ENCODE measurements around the gene CLCNKA. TPM values are rescaled to one million over a fixed set of nuclear protein-coding genes. Genes with fewer than 3 reads are reported as not detected.
A peak's percentile ranks its signal among the peaks of the same experiment; 100 is the strongest.

CLCNKA gene
- total and polyA plus RNA-seq, 4 donors = not detected

DNA sequence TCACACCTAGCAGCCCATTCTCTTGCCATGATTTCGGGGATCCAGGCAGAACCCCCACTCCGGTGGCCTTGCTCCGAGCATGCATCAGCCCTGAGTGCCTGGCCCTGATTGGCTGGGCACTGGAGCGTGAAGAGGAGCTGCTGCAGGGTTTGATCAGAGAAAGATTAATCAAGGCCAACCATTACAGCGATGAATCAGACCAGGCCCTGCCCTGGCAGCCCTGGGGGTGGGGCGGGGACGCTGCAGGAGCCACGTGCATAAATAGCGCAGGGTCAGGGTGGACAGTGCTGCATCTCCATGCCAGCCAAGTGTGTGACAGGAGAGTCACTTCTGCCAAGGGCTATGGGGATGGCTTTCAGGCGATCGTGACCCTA, 55.0 kb downstream of the CLCNKA start:
- H3K4me1 ChIP-seq (ENCODE audit: control insufficient read depth in 4 of 4, insufficient read depth in 4 of 4, low read length in 3 of 4) = peaks cover 4 to 24% (median 12%) of the 10 kb centered on the region in 4 donors
- 51% methylated on average over 11 of the region's 11 CpGs for WGBS
- H3K9ac ChIP-seq (ENCODE audit: low read depth in 1 of 2, low read length in 2 of 2) = no peak overlapping the region
- H3K4me3 ChIP-seq (ENCODE audit: low read depth in 1 of 3, low read length in 3 of 3) = no peak overlapping the region
- no peak overlapping the region for H3K27ac ChIP-seq (ENCODE audit: low read depth in 1 of 2, low read length in 2 of 2)
- no peaks in the 10 kb centered on the region for H3K27me3 ChIP-seq (ENCODE audit: control insufficient read depth in 4 of 4, insufficient read depth in 4 of 4, low read length in 3 of 4)
- DNase-seq (ENCODE audit: low spot score) = no peak
- no peaks in the 10 kb centered on the region for H3K36me3 ChIP-seq (ENCODE audit: control insufficient read depth in 4 of 4, insufficient read depth in 3 of 4, low read depth in 1 of 4, low read length in 3 of 4)
- no peaks in the 10 kb centered on the region for H3K9me3 ChIP-seq (ENCODE audit: control insufficient read depth in 4 of 4, low read length in 3 of 4)
- TF ChIP-seq FOXA2 (IDR thresholded peaks at IDR 0.05) (no peak), HNF4G (IDR thresholded peaks at IDR 0.05) (no peak), SP1 (IDR thresholded peaks at IDR 0.05) (no peak), GABPA (IDR thresholded peaks at IDR 0.05 in 1 of 2, conservative IDR thresholded peaks at IDR 0.05 in 1 of 2) (no peak), RXRA (IDR thresholded peaks at IDR 0.05) (peak; percentile 37 to 67), HNF4A (conservative IDR thresholded peaks at IDR 0.05) (peak in 1 of 2 donors; percentile 36), FOXA1 (IDR thresholded peaks at IDR 0.05) (no peak), RAD21 (IDR thresholded peaks at IDR 0.05) (no peak), TAF1 (conservative IDR thresholded peaks at IDR 0.05) (no peak)
- TF ChIP-seq, protein P1, sequence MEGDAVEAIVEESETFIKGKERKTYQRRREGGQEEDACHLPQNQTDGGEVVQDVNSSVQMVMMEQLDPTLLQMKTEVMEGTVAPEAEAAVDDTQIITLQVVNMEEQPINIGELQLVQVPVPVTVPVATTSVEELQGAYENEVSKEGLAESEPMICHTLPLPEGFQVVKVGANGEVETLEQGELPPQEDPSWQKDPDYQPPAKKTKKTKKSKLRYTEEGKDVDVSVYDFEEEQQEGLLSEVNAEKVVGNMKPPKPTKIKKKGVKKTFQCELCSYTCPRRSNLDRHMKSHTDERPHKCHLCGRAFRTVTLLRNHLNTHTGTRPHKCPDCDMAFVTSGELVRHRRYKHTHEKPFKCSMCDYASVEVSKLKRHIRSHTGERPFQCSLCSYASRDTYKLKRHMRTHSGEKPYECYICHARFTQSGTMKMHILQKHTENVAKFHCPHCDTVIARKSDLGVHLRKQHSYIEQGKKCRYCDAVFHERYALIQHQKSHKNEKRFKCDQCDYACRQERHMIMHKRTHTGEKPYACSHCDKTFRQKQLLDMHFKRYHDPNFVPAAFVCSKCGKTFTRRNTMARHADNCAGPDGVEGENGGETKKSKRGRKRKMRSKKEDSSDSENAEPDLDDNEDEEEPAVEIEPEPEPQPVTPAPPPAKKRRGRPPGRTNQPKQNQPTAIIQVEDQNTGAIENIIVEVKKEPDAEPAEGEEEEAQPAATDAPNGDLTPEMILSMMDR (IDR thresholded peaks at IDR 0.05; ENCODE audit: low read depth, low read length, missing input control) = no peak
- TF ChIP-seq, protein P2, sequence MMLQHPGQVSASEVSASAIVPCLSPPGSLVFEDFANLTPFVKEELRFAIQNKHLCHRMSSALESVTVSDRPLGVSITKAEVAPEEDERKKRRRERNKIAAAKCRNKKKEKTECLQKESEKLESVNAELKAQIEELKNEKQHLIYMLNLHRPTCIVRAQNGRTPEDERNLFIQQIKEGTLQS (IDR thresholded peaks at IDR 0.05) = no peak
- TF ChIP-seq, protein P3, sequence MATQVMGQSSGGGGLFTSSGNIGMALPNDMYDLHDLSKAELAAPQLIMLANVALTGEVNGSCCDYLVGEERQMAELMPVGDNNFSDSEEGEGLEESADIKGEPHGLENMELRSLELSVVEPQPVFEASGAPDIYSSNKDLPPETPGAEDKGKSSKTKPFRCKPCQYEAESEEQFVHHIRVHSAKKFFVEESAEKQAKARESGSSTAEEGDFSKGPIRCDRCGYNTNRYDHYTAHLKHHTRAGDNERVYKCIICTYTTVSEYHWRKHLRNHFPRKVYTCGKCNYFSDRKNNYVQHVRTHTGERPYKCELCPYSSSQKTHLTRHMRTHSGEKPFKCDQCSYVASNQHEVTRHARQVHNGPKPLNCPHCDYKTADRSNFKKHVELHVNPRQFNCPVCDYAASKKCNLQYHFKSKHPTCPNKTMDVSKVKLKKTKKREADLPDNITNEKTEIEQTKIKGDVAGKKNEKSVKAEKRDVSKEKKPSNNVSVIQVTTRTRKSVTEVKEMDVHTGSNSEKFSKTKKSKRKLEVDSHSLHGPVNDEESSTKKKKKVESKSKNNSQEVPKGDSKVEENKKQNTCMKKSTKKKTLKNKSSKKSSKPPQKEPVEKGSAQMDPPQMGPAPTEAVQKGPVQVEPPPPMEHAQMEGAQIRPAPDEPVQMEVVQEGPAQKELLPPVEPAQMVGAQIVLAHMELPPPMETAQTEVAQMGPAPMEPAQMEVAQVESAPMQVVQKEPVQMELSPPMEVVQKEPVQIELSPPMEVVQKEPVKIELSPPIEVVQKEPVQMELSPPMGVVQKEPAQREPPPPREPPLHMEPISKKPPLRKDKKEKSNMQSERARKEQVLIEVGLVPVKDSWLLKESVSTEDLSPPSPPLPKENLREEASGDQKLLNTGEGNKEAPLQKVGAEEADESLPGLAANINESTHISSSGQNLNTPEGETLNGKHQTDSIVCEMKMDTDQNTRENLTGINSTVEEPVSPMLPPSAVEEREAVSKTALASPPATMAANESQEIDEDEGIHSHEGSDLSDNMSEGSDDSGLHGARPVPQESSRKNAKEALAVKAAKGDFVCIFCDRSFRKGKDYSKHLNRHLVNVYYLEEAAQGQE (IDR thresholded peaks at IDR 0.05) = no peak
- TF ChIP-seq, protein P4, sequence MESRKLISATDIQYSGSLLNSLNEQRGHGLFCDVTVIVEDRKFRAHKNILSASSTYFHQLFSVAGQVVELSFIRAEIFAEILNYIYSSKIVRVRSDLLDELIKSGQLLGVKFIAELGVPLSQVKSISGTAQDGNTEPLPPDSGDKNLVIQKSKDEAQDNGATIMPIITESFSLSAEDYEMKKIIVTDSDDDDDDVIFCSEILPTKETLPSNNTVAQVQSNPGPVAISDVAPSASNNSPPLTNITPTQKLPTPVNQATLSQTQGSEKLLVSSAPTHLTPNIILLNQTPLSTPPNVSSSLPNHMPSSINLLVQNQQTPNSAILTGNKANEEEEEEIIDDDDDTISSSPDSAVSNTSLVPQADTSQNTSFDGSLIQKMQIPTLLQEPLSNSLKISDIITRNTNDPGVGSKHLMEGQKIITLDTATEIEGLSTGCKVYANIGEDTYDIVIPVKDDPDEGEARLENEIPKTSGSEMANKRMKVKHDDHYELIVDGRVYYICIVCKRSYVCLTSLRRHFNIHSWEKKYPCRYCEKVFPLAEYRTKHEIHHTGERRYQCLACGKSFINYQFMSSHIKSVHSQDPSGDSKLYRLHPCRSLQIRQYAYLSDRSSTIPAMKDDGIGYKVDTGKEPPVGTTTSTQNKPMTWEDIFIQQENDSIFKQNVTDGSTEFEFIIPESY (IDR thresholded peaks at IDR 0.05) = no peak

DNA sequence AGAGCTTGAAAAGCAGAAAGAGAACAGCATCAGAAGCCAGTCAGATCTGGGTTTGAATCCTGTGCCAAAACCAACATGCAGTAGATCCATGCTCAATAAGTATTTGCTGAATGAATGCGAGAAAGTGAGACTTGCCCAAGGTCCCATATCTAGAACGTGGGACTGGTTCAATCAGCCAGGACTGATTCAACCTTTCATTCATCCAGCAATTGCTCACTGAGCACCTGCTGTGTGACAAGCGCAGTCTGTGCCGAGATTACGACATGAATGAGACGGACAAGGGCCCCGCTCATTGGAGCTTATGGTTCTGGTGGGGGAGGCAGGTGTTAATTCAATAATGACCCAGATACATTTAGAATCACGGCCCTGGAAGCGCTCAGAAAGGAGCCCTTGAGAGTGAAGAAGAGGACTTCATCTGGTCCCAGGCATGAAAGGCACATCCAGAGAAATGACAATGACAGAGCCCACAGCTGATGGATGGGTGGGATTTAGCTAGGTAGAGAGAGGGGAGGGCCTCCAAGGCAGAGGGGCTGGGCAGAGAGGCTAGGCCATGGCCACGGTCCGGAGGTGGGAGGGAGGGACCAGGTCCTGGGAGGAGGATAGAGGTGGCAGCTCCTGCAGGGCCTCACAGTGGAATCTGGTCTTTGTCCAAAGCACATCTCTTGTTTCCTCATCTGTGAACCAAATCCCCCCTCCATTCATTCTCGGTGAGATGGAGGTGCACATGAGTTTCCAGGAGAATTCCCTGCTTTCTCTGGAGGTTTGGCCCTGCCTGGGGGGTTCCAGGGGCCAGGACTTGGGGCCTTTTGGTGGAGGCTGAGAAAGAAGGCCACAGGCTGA, 55.8 kb downstream of the CLCNKA start:
- H3K27ac ChIP-seq (ENCODE audit: low read depth in 1 of 2, low read length in 2 of 2) = no peak overlapping the region

More for the DNA sequence above, 55.8 kb downstream of the CLCNKA start:
- WGBS = 80% methylated on average over 12 of the region's 12 CpGs
- no peak for DNase-seq (ENCODE audit: low spot score)
- H3K27me3 ChIP-seq (ENCODE audit: control insufficient read depth in 4 of 4, insufficient read depth in 4 of 4, low read length in 3 of 4) = no peaks in the 10 kb centered on the region
- H3K36me3 ChIP-seq (ENCODE audit: control insufficient read depth in 4 of 4, insufficient read depth in 3 of 4, low read depth in 1 of 4, low read length in 3 of 4) = no peaks in the 10 kb centered on the region
- no peak overlapping the region for H3K4me3 ChIP-seq (ENCODE audit: low read depth in 1 of 3, low read length in 3 of 3)
- no peak for TF ChIP-seq EGR1 (IDR thresholded peaks at IDR 0.05; ENCODE audit: low read depth in 2 of 2)
- TF ChIP-seq FOXA2 (IDR thresholded peaks at IDR 0.05) = no peak
- no peak for TF ChIP-seq TAF1 (conservative IDR thresholded peaks at IDR 0.05)
- no peak overlapping the region for H3K9ac ChIP-seq (ENCODE audit: low read depth in 1 of 2, low read length in 2 of 2)
- H3K9me3 ChIP-seq (ENCODE audit: control insufficient read depth in 4 of 4, low read length in 3 of 4) = no peaks in the 10 kb centered on the region
- peaks cover 4 to 24% (median 12%) of the 10 kb centered on the region in 4 donors for H3K4me1 ChIP-seq (ENCODE audit: control insufficient read depth in 4 of 4, insufficient read depth in 4 of 4, low read length in 3 of 4)
